ENCODE results near the gene ERBIN.
A peak's percentile ranks its signal among the peaks of the same experiment; 100 is the strongest.
"Not testable (repeated sequence)": the region's sequence is repeated elsewhere in the genome, so short reads cannot be mapped to it uniquely, and the experiment has no call there.

Gene ERBIN

GRCh38 chr5:65919773-65920172 is 6.6 kb upstream of the ERBIN start:
- no peak for DNase-seq (ENCODE audit: low spot score)

- no peak for DNase-seq (ENCODE audit: low spot score)
Measured at GRCh38 chr5:65923339-65923738, 3.0 kb upstream of the ERBIN start.

DNA sequence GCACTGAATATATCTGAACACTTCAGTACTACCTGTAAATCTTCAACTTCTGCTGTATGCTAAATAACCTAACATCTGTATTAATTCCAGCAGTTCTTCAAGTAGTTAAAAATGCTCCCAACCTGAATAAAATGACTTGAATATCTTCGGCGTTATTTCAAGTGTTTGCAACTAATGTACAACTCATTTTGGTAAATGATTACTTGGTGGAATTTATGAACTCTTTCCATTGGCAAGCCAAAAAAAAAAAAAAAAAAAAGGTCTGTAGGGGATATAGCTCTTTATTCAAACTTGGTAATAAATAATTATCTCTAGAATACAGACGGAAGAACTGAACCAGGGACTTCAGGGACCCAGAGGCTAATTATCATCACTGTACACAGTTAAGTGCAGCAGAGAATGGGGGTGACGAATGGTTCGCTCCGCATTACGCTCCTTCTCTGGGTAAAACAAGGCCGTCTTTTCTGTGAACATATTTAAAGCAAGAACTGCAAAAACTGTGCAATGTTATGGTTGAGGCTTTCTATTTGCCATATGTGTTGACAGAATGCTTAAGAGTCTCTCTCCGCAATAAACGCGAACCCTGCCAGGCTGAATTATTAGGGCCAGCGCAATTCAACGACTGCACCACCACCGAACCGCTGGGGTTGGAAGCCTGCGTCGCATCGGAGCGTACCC is 1.9 kb upstream of the ERBIN start:
- DNase-seq (ENCODE audit: low spot score), result peak; percentile 26

DNA sequence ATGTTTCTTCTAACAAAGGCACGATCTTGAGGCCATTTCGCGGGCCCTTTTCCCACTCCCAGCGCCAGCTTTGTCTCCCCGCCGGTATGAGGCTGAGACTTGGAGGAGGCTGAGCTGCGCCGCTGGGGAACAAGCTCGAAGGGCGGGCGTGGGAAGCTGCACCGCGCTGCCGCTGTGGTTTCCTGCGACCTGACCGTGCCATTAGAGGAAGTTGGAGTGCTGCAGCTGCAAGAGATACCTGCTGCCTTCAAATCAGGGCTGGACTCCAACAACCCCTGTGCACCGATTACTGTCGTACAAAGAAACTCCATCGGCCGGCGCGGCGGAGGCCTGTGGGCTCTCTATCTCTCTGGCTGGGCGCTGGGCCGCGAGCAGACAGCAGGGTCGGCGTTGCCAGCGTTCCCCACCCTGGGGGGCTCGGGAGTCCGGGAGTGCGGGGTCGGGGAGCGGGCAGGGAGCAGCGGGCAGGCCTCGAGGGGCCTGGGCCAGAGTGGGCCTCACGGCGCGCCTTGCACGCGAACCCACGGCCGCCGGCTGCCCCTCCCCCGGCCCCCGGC is 1.3 kb upstream of the ERBIN start:
- peak; percentile 32 for DNase-seq (ENCODE audit: low spot score)

GRCh38 chr5:65925601-65926275 is 637 bp upstream of the ERBIN start:
- DNase-seq (ENCODE audit: low spot score), result peak; percentile 83

DNA sequence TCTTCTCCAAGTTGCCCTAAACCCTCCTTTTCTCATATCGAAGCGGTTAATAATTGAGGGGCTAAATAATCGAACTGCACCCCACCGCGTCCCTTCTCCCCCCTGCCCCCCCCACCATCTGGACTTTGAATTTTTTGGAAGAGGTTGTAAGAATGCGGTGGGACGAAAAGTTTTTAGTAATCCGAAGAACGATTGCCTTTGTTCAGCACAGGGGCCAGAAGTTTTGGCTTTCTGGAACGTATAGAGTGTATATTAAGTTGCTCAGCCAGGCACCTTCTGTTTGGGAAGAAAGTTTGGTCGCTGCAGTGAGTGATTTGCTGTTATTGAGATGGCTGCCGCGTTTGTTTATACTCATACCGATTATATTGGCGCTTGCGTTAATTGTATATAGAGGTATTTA is 518 bp downstream of the ERBIN start:
- DNase-seq (ENCODE audit: low spot score), result no peak

GRCh38 chr5:65927503-65928321 is 1.3 kb downstream of the ERBIN start:
- peak; percentile 36 for DNase-seq (ENCODE audit: low spot score)

- no peak for DNase-seq (ENCODE audit: low spot score)
Measured at GRCh38 chr5:65928322-65928752, 2.0 kb downstream of the ERBIN start.

GRCh38 chr5:65928860-65929259 is 2.5 kb downstream of the ERBIN start:
- no peak for DNase-seq (ENCODE audit: low spot score)

DNA sequence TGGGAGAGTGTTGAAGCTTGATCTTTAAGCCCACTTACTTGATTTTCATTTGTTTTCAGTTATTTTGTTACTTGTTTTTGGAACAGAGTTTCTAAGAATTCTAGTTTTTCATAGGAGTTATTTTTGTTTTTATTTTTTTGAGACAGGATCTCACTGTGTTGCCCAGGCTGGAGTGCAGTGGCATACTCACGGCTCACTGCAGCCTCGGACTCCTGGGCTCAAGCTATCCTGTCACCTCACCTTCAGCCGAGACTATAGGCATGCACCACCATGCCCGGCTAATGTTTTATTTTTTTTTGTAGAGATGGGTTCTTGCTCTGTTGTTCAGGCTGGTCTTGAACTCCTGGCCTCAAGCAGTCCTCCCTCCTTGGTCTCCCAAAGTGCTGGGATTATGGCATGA is 6.3 kb downstream of the ERBIN start:
- no peak for DNase-seq (ENCODE audit: low spot score)

DNA sequence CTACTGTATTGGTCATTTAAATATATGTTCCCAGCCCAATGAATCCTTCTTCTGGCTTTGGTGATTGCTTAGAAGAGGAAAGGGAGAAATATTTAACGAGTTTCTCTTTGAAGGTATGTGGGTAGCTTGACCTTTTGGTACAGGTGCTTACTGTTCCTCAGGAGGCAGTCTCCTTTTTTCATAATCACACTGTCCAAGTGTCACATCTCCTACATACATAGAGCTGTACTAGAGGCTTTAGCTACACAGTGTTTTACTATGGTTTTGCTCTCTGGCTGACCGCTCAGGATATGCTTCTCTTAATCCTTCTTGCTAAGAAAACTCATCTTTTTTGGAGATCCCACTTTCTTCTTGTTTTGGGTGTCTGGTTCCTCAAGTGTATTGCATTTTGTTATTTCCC is 6.9 kb downstream of the ERBIN start:
- no peak for DNase-seq (ENCODE audit: low spot score)

DNA sequence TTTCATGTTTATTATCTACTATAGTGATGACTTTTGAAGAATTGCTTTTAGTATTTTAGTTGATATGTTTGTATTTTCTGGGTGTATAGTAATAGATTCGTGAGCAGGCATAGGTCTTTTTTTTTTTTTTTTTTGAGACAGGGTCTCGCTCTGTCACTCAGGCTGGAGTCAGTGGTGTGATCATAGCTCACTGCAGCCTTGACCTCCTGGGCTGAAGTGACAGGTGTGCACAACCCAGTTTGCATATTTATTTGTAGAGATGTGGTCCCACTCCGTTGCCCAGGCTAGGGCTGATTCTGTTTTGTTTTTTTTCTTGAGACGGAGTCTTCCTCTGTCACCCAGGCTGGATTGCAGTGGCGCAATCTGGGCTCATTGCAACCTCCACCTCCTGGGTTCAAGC is 11.9 kb downstream of the ERBIN start:
- no peak for DNase-seq (ENCODE audit: low spot score)

- DNase-seq (ENCODE audit: low spot score), result no peak
Measured at GRCh38 chr5:65943771-65944170, 17.4 kb downstream of the ERBIN start.

DNA sequence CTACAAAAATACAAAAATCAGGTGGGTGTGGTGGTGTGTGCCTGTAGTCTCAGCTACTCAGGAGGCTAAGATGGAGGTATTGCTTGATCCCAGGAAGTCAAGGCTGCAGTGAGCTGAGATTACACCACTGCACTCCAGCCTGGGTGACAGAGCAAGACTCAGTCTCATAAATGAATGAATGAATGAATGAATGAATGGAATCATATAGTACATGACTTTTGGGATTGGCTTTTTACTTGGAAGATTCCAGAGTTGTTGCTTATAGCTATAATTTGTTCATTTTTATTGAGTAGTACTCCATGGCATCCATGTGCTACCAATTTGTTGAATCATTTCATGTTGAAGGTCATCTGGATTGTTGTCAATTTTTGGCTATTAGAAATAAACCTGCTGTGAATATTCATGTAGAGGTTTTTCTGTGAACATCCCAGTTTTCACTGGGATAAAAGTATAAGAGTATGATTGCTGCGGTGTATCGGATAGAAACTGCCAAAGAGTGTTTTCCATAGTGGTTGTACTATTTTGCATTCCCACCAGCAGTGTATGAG is 19.9 kb downstream of the ERBIN start:
- no peak for DNase-seq (ENCODE audit: low spot score)

GRCh38 chr5:65948115-65948747 is 21.9 kb downstream of the ERBIN start:
- no peak for DNase-seq (ENCODE audit: low spot score)

DNA sequence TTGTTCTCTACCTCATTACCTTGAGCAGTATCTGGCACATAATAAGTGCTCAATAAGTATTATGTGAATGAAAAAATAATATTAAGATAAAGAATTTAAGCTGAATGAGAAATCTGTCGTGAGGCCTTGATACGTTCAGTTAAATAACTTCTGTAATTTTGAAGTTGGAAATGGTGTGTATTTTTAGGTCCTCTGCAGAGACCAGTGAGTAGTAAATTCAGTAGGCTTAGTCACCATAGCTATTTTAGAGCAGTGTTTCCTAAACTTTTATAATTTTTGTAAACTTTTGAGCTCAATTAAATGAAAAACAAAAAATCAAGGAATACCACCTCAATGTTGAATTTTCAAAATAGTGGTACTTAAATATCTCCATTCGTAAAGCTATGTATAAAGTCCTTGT is 25.0 kb downstream of the ERBIN start:
- DNase-seq (ENCODE audit: low spot score), result no peak

- no peak for DNase-seq (ENCODE audit: low spot score)
Measured at GRCh38 chr5:65952259-65952658, 25.9 kb downstream of the ERBIN start.

GRCh38 chr5:65954200-65954599 is 27.8 kb downstream of the ERBIN start:
- DNase-seq (ENCODE audit: low spot score), result no peak

DNA sequence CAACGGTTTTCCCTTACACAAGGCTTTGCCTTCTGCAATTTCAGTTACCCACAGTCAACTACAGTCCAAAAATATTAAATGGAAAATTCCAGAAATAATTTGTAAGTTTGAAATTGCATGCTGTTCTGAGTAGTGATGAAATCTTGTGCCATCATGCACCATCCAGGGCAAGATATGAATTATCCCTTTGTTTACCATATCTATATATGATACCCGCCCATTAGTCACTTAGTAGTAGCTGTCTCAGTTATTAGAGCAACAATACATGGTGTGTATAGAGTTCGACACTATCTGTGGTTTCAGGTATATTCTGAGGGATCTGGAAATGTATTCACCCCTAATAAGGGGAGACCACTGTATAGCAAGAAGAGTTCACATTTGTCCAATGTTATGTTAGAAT is 29.4 kb downstream of the ERBIN start:
- no peak for DNase-seq (ENCODE audit: low spot score)

DNA sequence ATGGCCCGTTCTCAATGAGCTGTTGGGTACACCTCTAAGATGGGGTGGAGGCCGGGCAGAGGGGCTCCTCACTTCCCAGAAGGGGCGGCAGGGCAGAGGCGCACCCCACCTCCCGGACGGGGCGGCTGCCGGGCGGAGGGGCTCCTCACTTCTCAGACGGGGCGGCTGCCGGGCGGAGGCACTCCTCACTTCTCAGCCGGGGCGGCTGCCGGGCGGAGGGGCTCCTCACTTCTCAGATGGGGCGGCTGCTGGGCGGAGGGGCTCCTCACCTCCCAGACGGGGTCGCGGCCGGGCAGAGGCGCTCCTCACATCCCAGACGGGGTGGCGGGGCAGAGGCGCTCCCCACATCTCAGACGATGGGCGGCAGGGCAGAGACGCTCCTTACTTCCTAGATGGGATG is 31.3 kb downstream of the ERBIN start:
- DNase-seq (ENCODE audit: low spot score), result not testable (repeated sequence)

- DNase-seq (ENCODE audit: low spot score), result no peak
Measured at GRCh38 chr5:65961633-65962032, 35.3 kb downstream of the ERBIN start.

All from HuH-7 (cell line).